ENCODE measurements around the gene HOXC12.

DNA sequence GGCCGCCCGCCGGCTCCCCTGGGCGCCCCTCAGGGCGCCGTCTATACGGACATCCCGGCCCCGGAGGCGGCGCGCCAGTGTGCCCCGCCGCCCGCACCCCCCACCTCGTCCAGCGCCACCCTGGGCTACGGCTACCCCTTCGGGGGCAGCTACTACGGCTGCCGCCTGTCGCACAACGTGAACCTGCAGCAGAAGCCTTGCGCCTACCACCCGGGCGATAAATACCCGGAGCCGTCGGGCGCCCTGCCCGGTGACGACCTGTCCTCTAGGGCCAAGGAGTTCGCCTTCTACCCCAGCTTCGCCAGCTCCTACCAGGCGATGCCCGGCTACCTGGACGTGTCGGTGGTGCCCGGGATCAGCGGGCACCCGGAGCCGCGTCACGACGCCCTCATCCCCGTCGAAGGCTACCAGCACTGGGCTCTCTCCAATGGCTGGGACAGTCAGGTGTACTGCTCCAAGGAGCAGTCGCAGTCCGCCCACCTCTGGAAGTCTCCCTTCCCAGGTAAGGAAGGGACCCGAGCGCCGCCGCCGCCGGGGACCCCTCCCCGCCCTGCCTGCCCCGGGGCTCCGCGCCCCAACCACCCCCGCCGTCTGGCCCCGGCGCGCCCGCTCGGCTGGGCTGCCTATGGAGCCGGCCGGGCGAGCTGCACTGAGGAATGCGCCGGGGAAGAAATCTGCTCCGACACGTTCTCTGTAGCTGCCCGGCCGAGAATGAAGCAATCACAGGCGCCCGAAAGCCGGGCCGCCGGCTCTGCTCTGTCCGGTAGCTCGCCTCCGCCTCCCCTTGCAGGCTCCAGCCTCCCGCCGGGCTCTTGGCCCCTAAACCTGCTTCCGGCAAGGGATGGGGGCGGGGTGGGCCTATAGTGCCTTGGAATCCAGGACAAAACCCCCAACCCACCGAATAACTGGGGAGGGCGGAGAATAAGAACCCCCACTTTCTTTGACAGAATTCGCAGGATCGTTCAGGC is 15.3 kb upstream of the HOXC12 start:
- TF ChIP-seq, protein P1, sequence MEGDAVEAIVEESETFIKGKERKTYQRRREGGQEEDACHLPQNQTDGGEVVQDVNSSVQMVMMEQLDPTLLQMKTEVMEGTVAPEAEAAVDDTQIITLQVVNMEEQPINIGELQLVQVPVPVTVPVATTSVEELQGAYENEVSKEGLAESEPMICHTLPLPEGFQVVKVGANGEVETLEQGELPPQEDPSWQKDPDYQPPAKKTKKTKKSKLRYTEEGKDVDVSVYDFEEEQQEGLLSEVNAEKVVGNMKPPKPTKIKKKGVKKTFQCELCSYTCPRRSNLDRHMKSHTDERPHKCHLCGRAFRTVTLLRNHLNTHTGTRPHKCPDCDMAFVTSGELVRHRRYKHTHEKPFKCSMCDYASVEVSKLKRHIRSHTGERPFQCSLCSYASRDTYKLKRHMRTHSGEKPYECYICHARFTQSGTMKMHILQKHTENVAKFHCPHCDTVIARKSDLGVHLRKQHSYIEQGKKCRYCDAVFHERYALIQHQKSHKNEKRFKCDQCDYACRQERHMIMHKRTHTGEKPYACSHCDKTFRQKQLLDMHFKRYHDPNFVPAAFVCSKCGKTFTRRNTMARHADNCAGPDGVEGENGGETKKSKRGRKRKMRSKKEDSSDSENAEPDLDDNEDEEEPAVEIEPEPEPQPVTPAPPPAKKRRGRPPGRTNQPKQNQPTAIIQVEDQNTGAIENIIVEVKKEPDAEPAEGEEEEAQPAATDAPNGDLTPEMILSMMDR (IDR thresholded peaks at IDR 0.05; ENCODE audit: low read length) = no peak
- TF ChIP-seq EZH2 (IDR thresholded peaks at IDR 0.05; ENCODE audit: borderline replicate concordance, low read length) = no peak

All from OCI-LY1 (cell line).